ENCODE data around the gene LIF.

- TF ChIP-seq, protein P1, sequence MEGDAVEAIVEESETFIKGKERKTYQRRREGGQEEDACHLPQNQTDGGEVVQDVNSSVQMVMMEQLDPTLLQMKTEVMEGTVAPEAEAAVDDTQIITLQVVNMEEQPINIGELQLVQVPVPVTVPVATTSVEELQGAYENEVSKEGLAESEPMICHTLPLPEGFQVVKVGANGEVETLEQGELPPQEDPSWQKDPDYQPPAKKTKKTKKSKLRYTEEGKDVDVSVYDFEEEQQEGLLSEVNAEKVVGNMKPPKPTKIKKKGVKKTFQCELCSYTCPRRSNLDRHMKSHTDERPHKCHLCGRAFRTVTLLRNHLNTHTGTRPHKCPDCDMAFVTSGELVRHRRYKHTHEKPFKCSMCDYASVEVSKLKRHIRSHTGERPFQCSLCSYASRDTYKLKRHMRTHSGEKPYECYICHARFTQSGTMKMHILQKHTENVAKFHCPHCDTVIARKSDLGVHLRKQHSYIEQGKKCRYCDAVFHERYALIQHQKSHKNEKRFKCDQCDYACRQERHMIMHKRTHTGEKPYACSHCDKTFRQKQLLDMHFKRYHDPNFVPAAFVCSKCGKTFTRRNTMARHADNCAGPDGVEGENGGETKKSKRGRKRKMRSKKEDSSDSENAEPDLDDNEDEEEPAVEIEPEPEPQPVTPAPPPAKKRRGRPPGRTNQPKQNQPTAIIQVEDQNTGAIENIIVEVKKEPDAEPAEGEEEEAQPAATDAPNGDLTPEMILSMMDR (IDR thresholded peaks at IDR 0.05): no peak
- TF ChIP-seq POLR2AphosphoS5 (IDR thresholded peaks at IDR 0.05): no peak
- TF ChIP-seq POLR2A (IDR thresholded peaks at IDR 0.05): no peak
- TF ChIP-seq EP300 (IDR thresholded peaks at IDR 0.05; ENCODE audit: low read depth): no peak
Observed at GRCh38 chr22:30222321-30222720, 24.2 kb downstream of the LIF start.
